Fibroblast of the aortic adventitia (primary cell): ENCODE data around the gene SLC24A3. TPM values are rescaled to one million over a fixed set of nuclear protein-coding genes. Genes with fewer than 3 reads are reported as not detected.

Source experiments
- DNase-seq: peaks from one replicate; pipeline ENCODE4 v3.0.0-alpha.2; 2010; ENCODE audit warnings: low read depth
- H3K4me3 ChIP-seq: 2 replicates; pipeline ENCODE4 v1.5.1; 2011; ENCODE audit warnings: low read depth, mild to moderate bottlenecking, control low read depth, low read length, moderate library complexity
- total RNA-seq: library from RNA; depleted of rRNA; stranded (reverse); fragments of >200 nt; gene quantifications from 2 replicates; pipeline ENCODE4 v1.2.3, GENCODE V29; 2012; ENCODE audit warnings: low replicate concordance
- TF ChIP-seq, protein P1 (sequence below): IDR thresholded peaks from 2 replicates; pipeline ENCODE4 v1.5.1; 2011; ENCODE audit warnings: mild to moderate bottlenecking, low read length, control low read depth, inconsistent platforms; ENCODE audit not compliant: insufficient read depth

The SLC24A3 gene
- total RNA-seq, 1 donor: not detected

DNA sequence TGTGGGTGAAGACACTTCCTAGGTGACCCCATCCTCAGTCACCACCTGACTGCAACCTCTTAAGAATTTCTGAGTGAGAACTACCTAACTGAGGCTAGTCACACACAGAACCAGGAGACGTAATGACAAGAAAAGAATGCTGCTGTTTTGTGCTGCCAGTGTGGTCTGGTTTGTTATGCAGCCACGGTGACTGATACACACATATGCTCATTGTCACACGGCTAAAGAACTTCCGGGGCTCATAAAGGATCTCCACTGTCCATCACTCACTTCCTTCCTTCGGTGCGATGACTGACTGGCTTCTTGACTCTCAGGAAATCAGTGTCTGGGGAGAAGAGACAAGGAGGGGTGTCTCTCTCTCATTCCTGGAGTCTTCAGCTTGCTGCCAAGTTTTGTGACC, 88.0 kb downstream of the SLC24A3 start:
- no peak overlapping the region for H3K4me3 ChIP-seq
- TF ChIP-seq, protein P1, sequence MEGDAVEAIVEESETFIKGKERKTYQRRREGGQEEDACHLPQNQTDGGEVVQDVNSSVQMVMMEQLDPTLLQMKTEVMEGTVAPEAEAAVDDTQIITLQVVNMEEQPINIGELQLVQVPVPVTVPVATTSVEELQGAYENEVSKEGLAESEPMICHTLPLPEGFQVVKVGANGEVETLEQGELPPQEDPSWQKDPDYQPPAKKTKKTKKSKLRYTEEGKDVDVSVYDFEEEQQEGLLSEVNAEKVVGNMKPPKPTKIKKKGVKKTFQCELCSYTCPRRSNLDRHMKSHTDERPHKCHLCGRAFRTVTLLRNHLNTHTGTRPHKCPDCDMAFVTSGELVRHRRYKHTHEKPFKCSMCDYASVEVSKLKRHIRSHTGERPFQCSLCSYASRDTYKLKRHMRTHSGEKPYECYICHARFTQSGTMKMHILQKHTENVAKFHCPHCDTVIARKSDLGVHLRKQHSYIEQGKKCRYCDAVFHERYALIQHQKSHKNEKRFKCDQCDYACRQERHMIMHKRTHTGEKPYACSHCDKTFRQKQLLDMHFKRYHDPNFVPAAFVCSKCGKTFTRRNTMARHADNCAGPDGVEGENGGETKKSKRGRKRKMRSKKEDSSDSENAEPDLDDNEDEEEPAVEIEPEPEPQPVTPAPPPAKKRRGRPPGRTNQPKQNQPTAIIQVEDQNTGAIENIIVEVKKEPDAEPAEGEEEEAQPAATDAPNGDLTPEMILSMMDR: no peak
- DNase-seq: no peak

DNA sequence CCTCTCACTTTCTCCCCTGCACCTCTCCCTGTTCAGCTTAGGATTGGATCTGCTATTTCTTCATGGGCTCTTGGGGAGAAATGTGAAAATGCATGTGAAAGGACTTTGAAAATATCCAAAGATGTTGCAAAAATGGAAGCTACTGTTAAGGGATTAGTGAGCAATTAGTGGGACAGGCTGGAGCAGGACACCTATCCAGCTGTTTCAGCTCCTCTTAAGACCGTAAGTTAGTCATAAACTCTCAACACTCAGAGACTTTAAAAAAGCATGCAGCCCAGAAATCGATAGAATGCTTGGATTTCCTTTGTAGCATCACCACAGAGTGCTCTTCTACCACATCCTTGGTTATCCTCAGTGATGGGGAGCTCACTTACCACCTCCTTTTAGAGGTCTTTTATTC, 88.7 kb downstream of the SLC24A3 start:
- no peak overlapping the region for H3K4me3 ChIP-seq
- TF ChIP-seq, protein P1: no peak
- DNase-seq: no peak

DNA sequence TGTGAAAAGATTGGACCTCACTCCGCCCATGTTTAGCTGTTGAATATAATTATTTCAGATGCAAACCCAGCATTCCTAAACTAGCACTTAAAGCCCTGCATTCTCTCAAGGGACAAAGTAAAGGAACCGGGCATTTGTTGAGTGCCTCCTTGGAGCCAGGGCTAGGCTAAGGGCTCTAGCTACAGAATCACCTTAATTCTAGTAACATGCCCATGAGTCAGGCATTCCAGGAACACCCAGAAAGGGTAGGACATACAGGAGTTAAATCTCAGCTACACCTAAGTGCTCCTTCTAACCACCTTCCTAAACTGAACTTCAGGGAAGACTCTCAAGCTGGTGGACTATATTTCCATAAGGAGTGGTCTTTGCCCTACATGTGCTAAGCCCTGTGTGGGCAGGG, 89.4 kb downstream of the SLC24A3 start:
- TF ChIP-seq, protein P1: no peak
- no peak for DNase-seq
- no peak overlapping the region for H3K4me3 ChIP-seq

DNA sequence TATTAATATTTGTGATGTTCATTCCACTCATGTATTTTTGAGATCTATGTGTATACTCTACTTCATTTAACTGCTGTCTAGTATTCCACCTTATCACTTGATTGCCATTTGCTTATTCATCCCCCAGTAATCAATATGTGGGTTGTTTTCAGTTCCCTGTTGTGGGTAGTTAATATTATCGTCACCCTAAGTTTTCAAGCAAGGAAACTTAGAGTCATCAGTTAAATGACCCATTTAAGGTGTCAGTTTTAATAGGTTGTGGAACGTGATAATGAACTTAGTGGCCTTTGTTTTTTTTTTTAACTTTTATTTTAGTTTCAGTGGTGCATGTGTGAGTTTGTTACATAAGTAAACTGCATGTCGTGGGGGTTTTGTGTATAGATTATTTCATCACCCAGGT, 90.3 kb downstream of the SLC24A3 start:
- TF ChIP-seq, protein P1: no peak
- no peak for DNase-seq
- H3K4me3 ChIP-seq: no peak overlapping the region

DNA sequence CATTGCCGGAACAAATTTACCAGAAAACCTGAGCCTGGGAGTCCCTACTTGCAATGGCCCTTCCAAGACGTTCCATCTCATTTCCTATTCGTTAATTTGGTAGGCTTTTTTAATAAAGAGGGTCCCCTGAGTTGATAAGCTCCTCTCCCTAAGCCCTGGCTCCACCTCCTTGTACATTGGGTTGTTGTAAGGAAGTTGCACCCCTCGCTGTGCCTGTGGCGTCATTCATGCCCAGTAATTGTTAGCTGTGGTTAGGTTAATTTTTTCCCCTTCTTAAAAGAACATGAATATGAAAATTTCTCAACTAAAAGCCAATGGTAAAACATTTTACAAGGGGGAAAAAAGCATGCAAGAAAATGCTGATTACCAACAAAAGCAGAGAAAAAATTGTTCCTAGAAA, 91.9 kb downstream of the SLC24A3 start:
- DNase-seq: no peak
- TF ChIP-seq, protein P1: no peak
- no peak overlapping the region for H3K4me3 ChIP-seq

DNA sequence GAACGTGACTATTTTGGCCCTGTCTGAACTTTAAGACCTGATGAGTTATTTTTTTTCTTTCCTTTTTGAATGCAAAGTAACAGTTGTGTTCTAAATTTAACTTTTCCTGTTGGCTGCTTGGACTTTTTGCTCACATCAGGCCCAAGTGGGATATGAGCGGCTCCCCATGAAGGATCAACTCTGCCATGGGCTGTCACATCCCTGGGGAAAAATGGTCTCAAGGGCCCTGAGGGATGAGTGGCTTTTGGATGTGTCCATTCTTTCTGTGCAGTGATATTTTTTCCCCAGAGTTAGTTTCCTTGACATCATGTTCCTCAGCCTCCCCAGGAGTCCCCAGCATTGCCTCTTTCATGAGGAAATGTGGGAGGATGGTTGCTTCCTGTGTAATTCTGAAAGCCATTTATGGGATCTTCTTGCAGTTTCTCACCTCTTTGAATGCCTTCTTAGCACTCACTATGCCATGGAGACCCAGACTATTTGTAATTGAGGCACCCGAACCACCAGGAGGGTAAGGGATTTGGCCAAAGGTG, 92.5 kb downstream of the SLC24A3 start:
- DNase-seq: no peak
- H3K4me3 ChIP-seq: no peak overlapping the region
- TF ChIP-seq, protein P1: no peak

DNA sequence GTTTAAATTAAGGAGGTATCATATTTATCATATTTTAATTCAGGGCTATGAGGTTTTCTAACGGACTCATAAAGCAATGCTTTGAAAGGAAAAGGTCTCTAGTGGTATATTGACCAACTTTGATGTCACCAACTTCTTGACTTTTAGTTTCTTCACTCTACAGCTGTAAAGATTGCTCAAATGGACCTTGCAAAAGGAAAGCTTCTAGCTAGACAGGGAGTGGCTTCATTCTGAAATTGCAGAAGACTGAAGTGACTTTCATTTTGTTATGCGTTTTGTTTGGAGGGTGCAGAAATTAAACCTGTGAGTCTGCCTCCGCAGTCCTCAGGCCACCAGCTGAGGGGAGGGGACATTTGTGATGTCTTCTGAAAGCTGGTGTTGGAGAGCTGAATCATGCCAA, 95.7 kb downstream of the SLC24A3 start:
- DNase-seq: no peak
- TF ChIP-seq, protein P1: no peak

More for the DNA sequence above, 95.7 kb downstream of the SLC24A3 start:
- no peak overlapping the region for H3K4me3 ChIP-seq
